Measurements from ENCODE around the gene FBRSL1. TPM values are rescaled to one million over a fixed set of nuclear protein-coding genes. Genes with fewer than 3 reads are reported as not detected.

Gene FBRSL1
- total and polyA plus RNA-seq, 9 of the 15 experiments (the other 6 are each of a cell fraction or from before 2014, with no cell fraction given): 0.24 to 129 (median 7.3) TPM

DNA sequence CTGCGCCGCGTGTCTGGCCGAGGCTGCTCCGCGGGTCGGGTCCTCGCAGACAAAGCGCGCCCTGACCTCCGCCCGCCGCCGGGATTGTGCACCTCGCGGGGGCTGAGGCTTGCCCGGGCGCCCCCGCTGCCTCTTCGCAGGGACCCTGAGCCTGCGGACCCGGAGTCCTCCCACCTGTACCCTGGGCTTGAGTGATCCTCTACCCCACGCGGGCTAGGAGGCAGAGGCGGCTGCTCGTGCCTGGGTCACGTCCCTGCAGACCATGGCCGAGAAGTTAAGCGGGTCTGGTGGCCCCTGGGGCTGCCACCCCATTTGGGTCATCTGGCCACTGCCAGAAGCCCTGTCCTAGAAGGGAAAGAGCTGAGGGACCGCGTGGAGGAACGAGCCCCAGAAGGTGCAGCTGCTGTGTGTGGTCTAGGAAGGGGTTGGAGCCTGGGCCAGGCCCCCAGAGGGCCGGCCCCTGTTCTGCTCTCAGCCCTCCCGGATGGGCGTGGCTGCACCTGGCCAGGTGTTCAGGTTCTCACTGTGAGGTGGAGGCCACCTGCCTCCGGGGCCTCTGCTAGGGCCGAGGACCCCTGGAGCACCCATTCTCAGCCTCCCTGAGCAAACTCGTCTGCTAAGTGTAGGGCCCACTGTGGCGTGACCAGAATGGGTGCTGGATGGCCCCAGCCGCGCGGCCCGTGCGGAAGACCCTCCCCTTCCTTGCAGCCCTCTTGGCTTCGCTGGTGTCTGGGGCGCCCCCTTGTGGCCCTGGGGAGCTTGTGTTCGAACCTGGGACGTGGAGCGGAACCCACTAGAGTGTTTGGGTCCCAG, 70.9 kb downstream of the FBRSL1 start (continued):
- TF ChIP-seq YY1 (IDR thresholded peaks at IDR 0.05; ENCODE audit: borderline replicate concordance in 1 of 3, control insufficient read depth in 1 of 3, extremely low read depth in 1 of 3, insufficient read depth in 3 of 3, insufficient read length in 1 of 3, insufficient replicate concordance in 2 of 3, low read depth in 1 of 3, low read length in 2 of 3) (no peak), LEF1 (IDR thresholded peaks at IDR 0.05) (no peak), ZNF584 (CRISPR knock-in tag; IDR thresholded peaks at IDR 0.05; ENCODE audit: low read depth) (no peak), ZNF41 (CRISPR knock-in tag; conservative IDR thresholded peaks at IDR 0.05) (no peak), EGR1 (conservative IDR thresholded peaks at IDR 0.05) (0 out of 2 replicates have a peak, but pooled peaks have one; percentile 6), KDM1A (IDR thresholded peaks at IDR 0.05) (no peak), ZNF121 (CRISPR knock-in tag; conservative IDR thresholded peaks at IDR 0.05) (peak; percentile 2; the same call in 1 of the 2 replicates)
- TF ChIP-seq, protein P1, sequence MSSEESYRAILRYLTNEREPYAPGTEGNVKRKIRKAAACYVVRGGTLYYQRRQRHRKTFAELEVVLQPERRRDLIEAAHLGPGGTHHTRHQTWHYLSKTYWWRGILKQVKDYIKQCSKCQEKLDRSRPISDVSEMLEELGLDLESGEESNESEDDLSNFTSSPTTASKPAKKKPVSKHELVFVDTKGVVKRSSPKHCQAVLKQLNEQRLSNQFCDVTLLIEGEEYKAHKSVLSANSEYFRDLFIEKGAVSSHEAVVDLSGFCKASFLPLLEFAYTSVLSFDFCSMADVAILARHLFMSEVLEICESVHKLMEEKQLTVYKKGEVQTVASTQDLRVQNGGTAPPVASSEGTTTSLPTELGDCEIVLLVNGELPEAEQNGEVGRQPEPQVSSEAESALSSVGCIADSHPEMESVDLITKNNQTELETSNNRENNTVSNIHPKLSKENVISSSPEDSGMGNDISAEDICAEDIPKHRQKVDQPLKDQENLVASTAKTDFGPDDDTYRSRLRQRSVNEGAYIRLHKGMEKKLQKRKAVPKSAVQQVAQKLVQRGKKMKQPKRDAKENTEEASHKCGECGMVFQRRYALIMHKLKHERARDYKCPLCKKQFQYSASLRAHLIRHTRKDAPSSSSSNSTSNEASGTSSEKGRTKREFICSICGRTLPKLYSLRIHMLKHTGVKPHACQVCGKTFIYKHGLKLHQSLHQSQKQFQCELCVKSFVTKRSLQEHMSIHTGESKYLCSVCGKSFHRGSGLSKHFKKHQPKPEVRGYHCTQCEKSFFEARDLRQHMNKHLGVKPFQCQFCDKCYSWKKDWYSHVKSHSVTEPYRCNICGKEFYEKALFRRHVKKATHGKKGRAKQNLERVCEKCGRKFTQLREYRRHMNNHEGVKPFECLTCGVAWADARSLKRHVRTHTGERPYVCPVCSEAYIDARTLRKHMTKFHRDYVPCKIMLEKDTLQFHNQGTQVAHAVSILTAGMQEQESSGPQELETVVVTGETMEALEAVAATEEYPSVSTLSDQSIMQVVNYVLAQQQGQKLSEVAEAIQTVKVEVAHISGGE (CRISPR knock-in tag; IDR thresholded peaks at IDR 0.05): no peak
- TF ChIP-seq, protein P2, sequence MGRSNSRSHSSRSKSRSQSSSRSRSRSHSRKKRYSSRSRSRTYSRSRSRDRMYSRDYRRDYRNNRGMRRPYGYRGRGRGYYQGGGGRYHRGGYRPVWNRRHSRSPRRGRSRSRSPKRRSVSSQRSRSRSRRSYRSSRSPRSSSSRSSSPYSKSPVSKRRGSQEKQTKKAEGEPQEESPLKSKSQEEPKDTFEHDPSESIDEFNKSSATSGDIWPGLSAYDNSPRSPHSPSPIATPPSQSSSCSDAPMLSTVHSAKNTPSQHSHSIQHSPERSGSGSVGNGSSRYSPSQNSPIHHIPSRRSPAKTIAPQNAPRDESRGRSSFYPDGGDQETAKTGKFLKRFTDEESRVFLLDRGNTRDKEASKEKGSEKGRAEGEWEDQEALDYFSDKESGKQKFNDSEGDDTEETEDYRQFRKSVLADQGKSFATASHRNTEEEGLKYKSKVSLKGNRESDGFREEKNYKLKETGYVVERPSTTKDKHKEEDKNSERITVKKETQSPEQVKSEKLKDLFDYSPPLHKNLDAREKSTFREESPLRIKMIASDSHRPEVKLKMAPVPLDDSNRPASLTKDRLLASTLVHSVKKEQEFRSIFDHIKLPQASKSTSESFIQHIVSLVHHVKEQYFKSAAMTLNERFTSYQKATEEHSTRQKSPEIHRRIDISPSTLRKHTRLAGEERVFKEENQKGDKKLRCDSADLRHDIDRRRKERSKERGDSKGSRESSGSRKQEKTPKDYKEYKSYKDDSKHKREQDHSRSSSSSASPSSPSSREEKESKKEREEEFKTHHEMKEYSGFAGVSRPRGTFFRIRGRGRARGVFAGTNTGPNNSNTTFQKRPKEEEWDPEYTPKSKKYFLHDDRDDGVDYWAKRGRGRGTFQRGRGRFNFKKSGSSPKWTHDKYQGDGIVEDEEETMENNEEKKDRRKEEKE (IDR thresholded peaks at IDR 0.05; ENCODE audit: borderline replicate concordance in 1 of 2, control insufficient read depth in 1 of 2, low read depth in 2 of 2, low read length in 1 of 2): no peak
